Measurements from ENCODE around the gene DAP. TPM values are rescaled to one million over a fixed set of nuclear protein-coding genes. Genes with fewer than 3 reads are reported as not detected.

DAP gene
- total and polyA plus RNA-seq, 8 donors = 9.3 to 184 (median 91.0) TPM

DNA sequence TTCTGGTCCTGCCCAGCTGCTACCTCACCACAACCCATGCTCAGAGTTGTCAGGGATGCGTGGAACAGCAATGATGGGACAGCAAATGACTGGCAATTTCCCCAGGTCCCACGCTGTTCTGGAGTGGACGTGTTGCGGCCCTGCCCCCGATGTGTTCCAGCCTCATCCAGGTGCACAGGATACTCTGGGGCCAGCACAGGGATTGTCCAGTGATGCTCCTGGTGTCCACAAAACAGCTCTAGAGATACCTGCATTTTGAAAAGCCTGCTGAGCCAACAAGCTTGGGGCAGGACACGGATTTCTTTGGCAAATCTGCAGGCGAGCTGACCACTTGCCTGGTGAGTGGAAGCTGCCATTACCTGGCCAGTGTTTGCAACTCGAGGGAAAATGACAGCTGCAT, 108.4 kb downstream of the DAP start:
- Histone ChIP-seq H3K4me1 (peaks cover 0 to 7% (median 0%) of the 10 kb centered on the region in 4 donors), H3K4me3 (no peak overlapping the region), H3K27ac (no peak overlapping the region), H3K36me3 (peaks cover 0 to 21% (median 6%) of the 10 kb centered on the region in 4 donors), H3K9me3 (no peaks in the 10 kb centered on the region), H3K27me3 (peaks cover 0 to 41% (median 16%) of the 10 kb centered on the region in 3 donors)
- DNase-seq = peak in 1 of 2 donors; percentile 11
- WGBS, 5 donors = 79 to 87% (median 86%) methylated on average over 8 of the region's 8 CpGs
- TF ChIP-seq POLR2AphosphoS5 (IDR thresholded peaks at IDR 0.05) (no peak), POLR2A (IDR thresholded peaks at IDR 0.05) (no peak), EP300 (IDR thresholded peaks at IDR 0.05) (no peak), CTCF (IDR thresholded peaks at IDR 0.05) (no peak)
- intact Hi-C loops (cut with DNase I; ENCODE audit: low total_unique reads) = no loop called here

- DNase-seq = peak in 1 of 2 donors; percentile 17
- no peak overlapping the region for H3K4me3 ChIP-seq
- 73 to 87% (median 78%) methylated on average over 2 to 13 of the region's 13 CpGs for WGBS, 5 donors
- peaks cover 0 to 7% (median 0%) of the 10 kb centered on the region in 4 donors for H3K4me1 ChIP-seq
- TF ChIP-seq POLR2A (IDR thresholded peaks at IDR 0.05) = no peak
- no peak for TF ChIP-seq POLR2AphosphoS5 (IDR thresholded peaks at IDR 0.05)
- no peak for TF ChIP-seq CTCF (IDR thresholded peaks at IDR 0.05)
- no peak for TF ChIP-seq EP300 (IDR thresholded peaks at IDR 0.05)
- no peaks in the 10 kb centered on the region for H3K9me3 ChIP-seq
- peaks cover 0 to 41% (median 16%) of the 10 kb centered on the region in 3 donors for H3K27me3 ChIP-seq
- H3K36me3 ChIP-seq = peaks cover 0 to 21% (median 6%) of the 10 kb centered on the region in 4 donors
- no peak overlapping the region for H3K27ac ChIP-seq
- intact Hi-C loops (cut with DNase I; ENCODE audit: low total_unique reads) = no loop called here
These were observed 108.9 kb downstream of the DAP start for GRCh38 chr5:10652151-10652550.

- H3K4me3 ChIP-seq = no peak overlapping the region
- TF ChIP-seq CTCF (IDR thresholded peaks at IDR 0.05) (no peak), EP300 (IDR thresholded peaks at IDR 0.05) (no peak), POLR2A (IDR thresholded peaks at IDR 0.05) (no peak), POLR2AphosphoS5 (IDR thresholded peaks at IDR 0.05) (no peak)
- peaks cover 0 to 41% (median 16%) of the 10 kb centered on the region in 3 donors for H3K27me3 ChIP-seq
- DNase-seq = peak; percentile 19 to 65
- intact Hi-C loops (cut with DNase I; ENCODE audit: low total_unique reads) = no loop called here
- peaks cover 0 to 19% (median 6%) of the 10 kb centered on the region in 4 donors for H3K36me3 ChIP-seq
- no peak overlapping the region for H3K27ac ChIP-seq
- WGBS, 5 donors = 26 to 54% (median 32%) methylated on average over 44 to 68 of the region's 68 CpGs
- H3K4me1 ChIP-seq = peaks cover 0 to 7% (median 0%) of the 10 kb centered on the region in 4 donors
- H3K9me3 ChIP-seq = no peaks in the 10 kb centered on the region
These were observed 111.2 kb downstream of the DAP start for GRCh38 chr5:10649666-10650380.

GRCh38 chr5:10648806-10649665, 112.0 kb downstream of the DAP start:
- TF ChIP-seq POLR2AphosphoS5 (IDR thresholded peaks at IDR 0.05) = no peak
- TF ChIP-seq EP300 (IDR thresholded peaks at IDR 0.05) = no peak
- no peak for TF ChIP-seq CTCF (IDR thresholded peaks at IDR 0.05)
- TF ChIP-seq POLR2A (IDR thresholded peaks at IDR 0.05) = no peak
- DNase-seq = peak in 1 of 2 donors; percentile 21
- intact Hi-C loops (cut with DNase I; ENCODE audit: low total_unique reads) = no loop called here
- 42 to 70% (median 51%) methylated on average over 46 to 60 of the region's 60 CpGs for WGBS, 5 donors
- no peak overlapping the region for H3K4me3 ChIP-seq
- H3K27me3 ChIP-seq = peaks cover 0 to 41% (median 16%) of the 10 kb centered on the region in 3 donors
- peaks cover 0 to 7% (median 0%) of the 10 kb centered on the region in 4 donors for H3K4me1 ChIP-seq
- H3K36me3 ChIP-seq = peaks cover 0 to 15% (median 6%) of the 10 kb centered on the region in 4 donors
- no peak overlapping the region for H3K27ac ChIP-seq
- H3K9me3 ChIP-seq = no peaks in the 10 kb centered on the region
